ENCODE data around the gene RPS18.
"Not testable (repeated sequence)": the region's sequence is repeated elsewhere in the genome, so short reads cannot be mapped to it uniquely, and the experiment has no call there.

DNA sequence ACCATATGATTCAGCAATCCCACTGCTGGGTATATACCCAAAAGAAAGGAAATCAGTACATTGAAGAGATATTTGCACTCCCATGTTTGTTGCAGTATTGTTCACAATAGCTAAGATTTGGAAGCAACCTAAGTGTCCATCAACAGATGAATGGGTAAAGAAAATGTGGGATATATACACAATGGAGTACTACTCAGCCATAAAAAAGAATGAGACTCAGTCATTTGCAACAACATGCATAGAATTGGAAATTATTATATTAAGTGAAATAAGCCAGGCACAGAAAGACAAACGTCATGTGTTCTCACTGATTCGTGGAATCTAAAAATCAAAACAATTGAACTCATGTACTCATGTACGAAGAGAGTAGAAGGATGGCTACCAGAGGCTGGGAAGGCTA lies 9.4 kb upstream of the RPS18 start:
- TF ChIP-seq, protein P1, sequence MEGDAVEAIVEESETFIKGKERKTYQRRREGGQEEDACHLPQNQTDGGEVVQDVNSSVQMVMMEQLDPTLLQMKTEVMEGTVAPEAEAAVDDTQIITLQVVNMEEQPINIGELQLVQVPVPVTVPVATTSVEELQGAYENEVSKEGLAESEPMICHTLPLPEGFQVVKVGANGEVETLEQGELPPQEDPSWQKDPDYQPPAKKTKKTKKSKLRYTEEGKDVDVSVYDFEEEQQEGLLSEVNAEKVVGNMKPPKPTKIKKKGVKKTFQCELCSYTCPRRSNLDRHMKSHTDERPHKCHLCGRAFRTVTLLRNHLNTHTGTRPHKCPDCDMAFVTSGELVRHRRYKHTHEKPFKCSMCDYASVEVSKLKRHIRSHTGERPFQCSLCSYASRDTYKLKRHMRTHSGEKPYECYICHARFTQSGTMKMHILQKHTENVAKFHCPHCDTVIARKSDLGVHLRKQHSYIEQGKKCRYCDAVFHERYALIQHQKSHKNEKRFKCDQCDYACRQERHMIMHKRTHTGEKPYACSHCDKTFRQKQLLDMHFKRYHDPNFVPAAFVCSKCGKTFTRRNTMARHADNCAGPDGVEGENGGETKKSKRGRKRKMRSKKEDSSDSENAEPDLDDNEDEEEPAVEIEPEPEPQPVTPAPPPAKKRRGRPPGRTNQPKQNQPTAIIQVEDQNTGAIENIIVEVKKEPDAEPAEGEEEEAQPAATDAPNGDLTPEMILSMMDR (IDR thresholded peaks at IDR 0.05; ENCODE audit: insufficient read depth, low read length) = not testable (repeated sequence)
- TF ChIP-seq, protein P2, sequence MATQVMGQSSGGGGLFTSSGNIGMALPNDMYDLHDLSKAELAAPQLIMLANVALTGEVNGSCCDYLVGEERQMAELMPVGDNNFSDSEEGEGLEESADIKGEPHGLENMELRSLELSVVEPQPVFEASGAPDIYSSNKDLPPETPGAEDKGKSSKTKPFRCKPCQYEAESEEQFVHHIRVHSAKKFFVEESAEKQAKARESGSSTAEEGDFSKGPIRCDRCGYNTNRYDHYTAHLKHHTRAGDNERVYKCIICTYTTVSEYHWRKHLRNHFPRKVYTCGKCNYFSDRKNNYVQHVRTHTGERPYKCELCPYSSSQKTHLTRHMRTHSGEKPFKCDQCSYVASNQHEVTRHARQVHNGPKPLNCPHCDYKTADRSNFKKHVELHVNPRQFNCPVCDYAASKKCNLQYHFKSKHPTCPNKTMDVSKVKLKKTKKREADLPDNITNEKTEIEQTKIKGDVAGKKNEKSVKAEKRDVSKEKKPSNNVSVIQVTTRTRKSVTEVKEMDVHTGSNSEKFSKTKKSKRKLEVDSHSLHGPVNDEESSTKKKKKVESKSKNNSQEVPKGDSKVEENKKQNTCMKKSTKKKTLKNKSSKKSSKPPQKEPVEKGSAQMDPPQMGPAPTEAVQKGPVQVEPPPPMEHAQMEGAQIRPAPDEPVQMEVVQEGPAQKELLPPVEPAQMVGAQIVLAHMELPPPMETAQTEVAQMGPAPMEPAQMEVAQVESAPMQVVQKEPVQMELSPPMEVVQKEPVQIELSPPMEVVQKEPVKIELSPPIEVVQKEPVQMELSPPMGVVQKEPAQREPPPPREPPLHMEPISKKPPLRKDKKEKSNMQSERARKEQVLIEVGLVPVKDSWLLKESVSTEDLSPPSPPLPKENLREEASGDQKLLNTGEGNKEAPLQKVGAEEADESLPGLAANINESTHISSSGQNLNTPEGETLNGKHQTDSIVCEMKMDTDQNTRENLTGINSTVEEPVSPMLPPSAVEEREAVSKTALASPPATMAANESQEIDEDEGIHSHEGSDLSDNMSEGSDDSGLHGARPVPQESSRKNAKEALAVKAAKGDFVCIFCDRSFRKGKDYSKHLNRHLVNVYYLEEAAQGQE (IDR thresholded peaks at IDR 0.05; ENCODE audit: insufficient replicate concordance, low read depth) = not testable (repeated sequence)
- not testable (repeated sequence) for TF ChIP-seq POLR2AphosphoS5 (IDR thresholded peaks at IDR 0.05; ENCODE audit: low read depth)
